GM20000 (cell line): ENCODE data around the gene DPP7.
"Not testable (repeated sequence)": the region's sequence is repeated elsewhere in the genome, so short reads cannot be mapped to it uniquely, and the experiment has no call there.

ENCODE experiments used
- DNase-seq: peaks from one replicate; pipeline ENCODE4 v3.0.0; 2012; ENCODE audit warnings: low spot score
- TF ChIP-seq, protein P1 (sequence below): IDR thresholded peaks from 2 replicates; pipeline ENCODE4 v1.5.1; 2012; ENCODE audit warnings: mild to moderate bottlenecking, control low read depth; ENCODE audit errors: extremely low read depth, missing control alignments

The DPP7 gene

DNA sequence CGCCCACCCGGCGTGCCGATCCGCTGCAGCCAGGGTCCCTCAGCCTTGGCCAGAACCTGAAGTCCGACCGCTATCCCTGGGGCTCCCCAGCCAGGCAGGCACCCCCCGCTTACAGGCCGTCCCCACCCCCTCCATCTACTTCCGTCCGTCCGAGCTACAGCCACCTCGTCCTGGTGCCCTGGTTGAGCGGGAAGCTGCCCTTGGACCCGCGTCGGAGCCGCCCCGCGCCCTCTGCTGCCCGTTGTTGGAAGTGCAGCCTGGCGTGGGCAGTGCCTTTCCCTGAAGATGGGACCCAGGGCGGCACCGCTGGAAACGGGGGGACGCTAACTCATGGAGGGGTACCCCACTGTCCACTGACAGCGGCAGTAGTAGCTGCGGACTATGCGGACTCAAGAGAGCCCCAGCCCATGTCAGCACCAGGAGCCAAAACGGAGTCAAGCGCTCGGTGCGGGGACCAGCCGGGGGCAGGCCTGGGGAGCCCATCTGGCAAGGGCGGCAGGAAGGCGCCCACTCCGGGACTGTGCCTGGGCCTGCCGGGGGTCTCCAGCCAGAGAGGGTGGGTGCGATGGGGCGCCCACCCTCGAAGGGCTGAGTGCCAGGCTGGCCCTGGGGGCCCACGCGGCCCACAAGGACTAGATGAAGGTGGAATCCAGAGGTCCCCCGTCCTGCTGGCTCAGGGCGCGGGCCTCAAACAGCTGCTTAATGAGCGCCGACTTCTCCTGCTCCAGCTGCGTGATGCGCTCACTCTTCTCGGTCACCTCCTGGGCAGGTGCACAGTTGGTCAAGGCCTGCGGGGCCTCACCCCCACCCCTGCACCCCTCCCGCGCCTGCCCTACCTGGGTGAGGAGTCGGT is 50.3 kb downstream of the DPP7 start:
- TF ChIP-seq, protein P1, sequence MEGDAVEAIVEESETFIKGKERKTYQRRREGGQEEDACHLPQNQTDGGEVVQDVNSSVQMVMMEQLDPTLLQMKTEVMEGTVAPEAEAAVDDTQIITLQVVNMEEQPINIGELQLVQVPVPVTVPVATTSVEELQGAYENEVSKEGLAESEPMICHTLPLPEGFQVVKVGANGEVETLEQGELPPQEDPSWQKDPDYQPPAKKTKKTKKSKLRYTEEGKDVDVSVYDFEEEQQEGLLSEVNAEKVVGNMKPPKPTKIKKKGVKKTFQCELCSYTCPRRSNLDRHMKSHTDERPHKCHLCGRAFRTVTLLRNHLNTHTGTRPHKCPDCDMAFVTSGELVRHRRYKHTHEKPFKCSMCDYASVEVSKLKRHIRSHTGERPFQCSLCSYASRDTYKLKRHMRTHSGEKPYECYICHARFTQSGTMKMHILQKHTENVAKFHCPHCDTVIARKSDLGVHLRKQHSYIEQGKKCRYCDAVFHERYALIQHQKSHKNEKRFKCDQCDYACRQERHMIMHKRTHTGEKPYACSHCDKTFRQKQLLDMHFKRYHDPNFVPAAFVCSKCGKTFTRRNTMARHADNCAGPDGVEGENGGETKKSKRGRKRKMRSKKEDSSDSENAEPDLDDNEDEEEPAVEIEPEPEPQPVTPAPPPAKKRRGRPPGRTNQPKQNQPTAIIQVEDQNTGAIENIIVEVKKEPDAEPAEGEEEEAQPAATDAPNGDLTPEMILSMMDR: peak; percentile 95
- peak; percentile 81 for DNase-seq

- TF ChIP-seq, protein P1: no peak
- no peak for DNase-seq
Observed at GRCh38 chr9:137063311-137064026, 51.1 kb downstream of the DPP7 start.

DNA sequence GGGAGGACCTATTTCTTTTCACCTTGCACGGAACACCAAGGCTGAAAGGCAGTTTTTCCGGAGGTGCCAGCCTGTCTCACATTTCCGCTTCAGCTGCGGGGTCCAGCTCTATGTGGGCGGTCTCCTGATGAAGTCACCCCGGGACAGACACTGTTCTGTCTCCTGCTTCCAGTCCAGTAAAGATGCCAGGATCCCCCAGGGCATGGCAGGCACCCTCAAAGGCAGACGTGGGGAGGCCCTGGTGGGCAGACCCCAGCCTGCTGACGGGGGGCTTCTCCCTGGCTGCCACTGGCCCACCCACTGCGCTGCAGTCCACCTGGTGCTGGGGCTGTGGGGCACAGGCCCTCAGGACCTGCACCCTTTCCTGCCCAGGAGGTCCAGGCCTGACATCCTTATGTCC is 51.7 kb downstream of the DPP7 start:
- DNase-seq: not testable (repeated sequence)

DNA sequence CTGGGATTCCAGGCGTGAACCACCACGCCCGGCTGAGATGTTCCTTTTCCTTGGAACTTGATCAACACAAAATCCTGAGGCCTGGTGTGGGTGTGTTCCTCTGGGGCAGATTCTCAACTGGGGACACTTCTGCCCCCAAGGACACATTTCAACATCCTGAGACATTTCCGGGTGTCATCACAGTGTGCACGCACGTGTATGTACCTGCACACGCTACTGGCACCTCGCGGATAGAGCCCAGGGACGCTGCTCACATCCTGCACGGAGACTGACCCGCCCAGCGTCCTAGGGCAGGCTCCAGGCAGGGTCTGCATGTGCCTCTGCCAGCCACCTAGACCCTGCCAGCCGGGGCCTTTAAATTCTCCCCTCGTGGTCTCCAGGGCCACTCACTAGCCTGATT is 52.1 kb downstream of the DPP7 start:
- TF ChIP-seq, protein P1: no peak
- no peak for DNase-seq
